Epithelial cell of esophagus (primary cell): ENCODE results near the gene GPR32.
"Not testable (repeated sequence)": the region's sequence is repeated elsewhere in the genome, so short reads cannot be mapped to it uniquely, and the experiment has no call there.

Source experiments
- DNase-seq: peaks from one replicate; pipeline ENCODE4 v3.0.0; 2010; ENCODE audit warnings: low read depth
- H3K4me3 ChIP-seq: 2 replicates; pipeline ENCODE4 v1.5.1; 2011; ENCODE audit warnings: mild to moderate bottlenecking, low read length, control low read depth
- CTCF ChIP-seq: IDR thresholded peaks from 2 replicates; pipeline ENCODE4 v1.5.1; 2011; ENCODE audit warnings: low read depth, mild to moderate bottlenecking, low read length, control low read depth, inconsistent platforms; ENCODE audit not compliant: insufficient read depth; ENCODE audit errors: missing control alignments

Gene GPR32

GRCh38 chr19:50778906-50779430 is 8.7 kb downstream of the GPR32 start:
- no peak for TF ChIP-seq CTCF
- H3K4me3 ChIP-seq: no peak overlapping the region
- DNase-seq: no peak

- TF ChIP-seq CTCF: no peak
- no peak overlapping the region for H3K4me3 ChIP-seq
- DNase-seq: no peak
These were observed 9.5 kb downstream of the GPR32 start for GRCh38 chr19:50779504-50780457.

- DNase-seq: no peak
- no peak for TF ChIP-seq CTCF
- no peak overlapping the region for H3K4me3 ChIP-seq
These were observed 10.6 kb downstream of the GPR32 start for GRCh38 chr19:50780753-50781435.

GRCh38 chr19:50783848-50784152 is 13.5 kb downstream of the GPR32 start:
- not testable (repeated sequence) for DNase-seq

GRCh38 chr19:50784710-50785109 is 14.4 kb downstream of the GPR32 start:
- TF ChIP-seq CTCF: no peak
- no peak for DNase-seq
- no peak overlapping the region for H3K4me3 ChIP-seq

More at GRCh38 chr19:50783848-50784152, 13.5 kb downstream of the GPR32 start:
- not testable (repeated sequence) for H3K4me3 ChIP-seq

- no peak for TF ChIP-seq CTCF
- H3K4me3 ChIP-seq: no peak overlapping the region
- DNase-seq: no peak
These were observed 15.1 kb downstream of the GPR32 start for GRCh38 chr19:50785329-50785728.

GRCh38 chr19:50790396-50790795 is 20.1 kb downstream of the GPR32 start, which contains the start of gene ACP4:
TSS of gene ACP4 (plus strand) at chr19:50790415. CDS start at chr19:50790415, 0 bp downstream.
- H3K4me3 ChIP-seq: no peak within 1 kb of the TSS
- no peak for TF ChIP-seq CTCF
- DNase-seq: no peak
